Measurements from ENCODE around the gene SGTA.

The SGTA gene

DNA sequence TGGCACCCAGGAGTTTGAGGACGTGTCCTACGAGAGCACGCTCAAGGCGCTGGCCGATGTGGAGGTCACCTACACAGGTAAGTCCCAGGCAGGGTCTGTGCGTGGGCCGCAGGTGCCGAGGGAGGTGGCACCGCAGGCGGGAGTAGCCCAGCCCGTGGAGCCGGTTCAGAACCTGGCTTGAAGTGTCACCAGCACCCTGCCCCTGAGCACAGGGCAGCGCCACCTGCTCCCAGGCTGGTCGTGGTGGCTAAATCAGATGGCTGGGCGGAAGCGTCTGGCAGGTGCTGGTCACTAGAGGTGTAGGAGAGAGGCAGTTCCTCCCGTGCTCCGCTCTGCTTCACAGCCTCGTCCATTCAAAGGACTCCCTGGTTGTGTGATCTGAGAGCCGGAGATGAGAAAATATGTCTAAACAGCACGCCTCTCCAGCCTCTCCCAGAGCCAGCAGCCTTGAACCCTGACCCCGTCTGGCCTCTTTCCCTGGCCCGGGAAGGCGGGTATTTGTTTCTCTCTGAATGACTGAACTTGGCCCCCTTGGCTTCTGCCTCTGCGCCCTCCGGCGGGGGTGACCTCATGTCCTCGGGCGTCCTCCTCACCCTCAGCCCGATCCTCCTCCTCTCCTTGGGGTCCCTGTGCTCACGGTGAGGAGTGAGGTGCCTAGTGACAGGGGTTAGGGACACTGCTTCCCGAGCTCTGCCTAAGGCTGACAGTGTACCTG, 7.6 kb upstream of the SGTA start:
- Histone ChIP-seq H3K36me3 (ENCODE audit: control insufficient read depth, insufficient read depth, low read length) (peaks cover 69% of the 10 kb centered on the region), H3K9me3 (ENCODE audit: control insufficient read depth, insufficient read depth, low read length) (no peaks in the 10 kb centered on the region), H3K4me3 (ENCODE audit: low read depth, low read length) (no peak overlapping the region), H3K4me1 (ENCODE audit: control insufficient read depth, insufficient read depth, low read length) (no peaks in the 10 kb centered on the region), H3K9ac (ENCODE audit: low read depth, low read length) (no peak overlapping the region), H3K27me3 (ENCODE audit: control insufficient read depth, insufficient read depth, low read length) (no peaks in the 10 kb centered on the region), H3K27ac (ENCODE audit: low read depth, low read length) (no peak overlapping the region)

DNA sequence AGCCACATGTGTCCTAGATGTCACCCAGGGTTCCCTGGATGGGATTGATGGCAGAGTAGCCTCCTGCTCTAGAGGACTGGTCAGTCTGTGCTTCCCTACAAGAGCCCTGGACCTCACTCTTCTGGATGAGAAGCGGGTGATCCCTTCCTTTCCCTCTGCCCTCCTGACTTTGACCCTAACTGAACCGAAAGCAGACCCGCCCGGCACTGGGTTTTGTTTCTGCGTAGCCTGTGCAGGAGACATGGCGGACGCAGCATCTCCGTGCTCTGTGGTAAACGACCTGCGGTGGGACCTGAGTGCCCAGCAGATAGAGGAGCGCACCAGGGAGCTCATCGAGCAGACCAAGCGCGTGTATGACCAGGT, 7.1 kb upstream of the SGTA start:
- Histone ChIP-seq H3K9me3 (ENCODE audit: control insufficient read depth, insufficient read depth, low read length) (no peaks in the 10 kb centered on the region), H3K27ac (ENCODE audit: low read depth, low read length) (no peak overlapping the region), H3K9ac (ENCODE audit: low read depth, low read length) (no peak overlapping the region), H3K4me3 (ENCODE audit: low read depth, low read length) (no peak overlapping the region), H3K27me3 (ENCODE audit: control insufficient read depth, insufficient read depth, low read length) (no peaks in the 10 kb centered on the region), H3K4me1 (ENCODE audit: control insufficient read depth, insufficient read depth, low read length) (no peaks in the 10 kb centered on the region), H3K36me3 (ENCODE audit: control insufficient read depth, insufficient read depth, low read length) (peaks cover 63% of the 10 kb centered on the region)

DNA sequence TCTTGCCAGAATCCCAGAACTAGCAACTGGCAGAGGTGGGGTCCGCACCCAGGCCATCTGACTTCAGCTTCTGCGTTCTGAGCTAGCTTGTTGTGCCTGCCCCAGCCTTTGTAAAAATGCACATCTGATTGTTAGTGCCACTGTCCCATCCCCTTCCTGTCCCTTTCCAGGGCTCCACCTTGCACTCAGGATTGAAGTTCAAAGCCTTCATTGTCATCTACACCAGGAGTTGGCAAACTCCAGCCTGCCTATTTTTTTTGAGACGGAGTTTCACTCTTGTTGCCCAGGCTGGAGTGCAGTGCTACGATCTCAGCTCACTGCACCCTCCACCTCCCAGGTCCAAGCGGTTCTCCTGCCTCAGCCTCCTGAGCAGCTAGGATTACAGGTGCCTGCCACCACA, 5.2 kb upstream of the SGTA start:
- no peaks in the 10 kb centered on the region for H3K27me3 ChIP-seq (ENCODE audit: control insufficient read depth, insufficient read depth, low read length)
- H3K9ac ChIP-seq (ENCODE audit: low read depth, low read length), result no peak overlapping the region
- no peaks in the 10 kb centered on the region for H3K9me3 ChIP-seq (ENCODE audit: control insufficient read depth, insufficient read depth, low read length)
- no peaks in the 10 kb centered on the region for H3K4me1 ChIP-seq (ENCODE audit: control insufficient read depth, insufficient read depth, low read length)
- peaks cover 47% of the 10 kb centered on the region for H3K36me3 ChIP-seq (ENCODE audit: control insufficient read depth, insufficient read depth, low read length)
- no peak overlapping the region for H3K27ac ChIP-seq (ENCODE audit: low read depth, low read length)
- no peak overlapping the region for H3K4me3 ChIP-seq (ENCODE audit: low read depth, low read length)

DNA sequence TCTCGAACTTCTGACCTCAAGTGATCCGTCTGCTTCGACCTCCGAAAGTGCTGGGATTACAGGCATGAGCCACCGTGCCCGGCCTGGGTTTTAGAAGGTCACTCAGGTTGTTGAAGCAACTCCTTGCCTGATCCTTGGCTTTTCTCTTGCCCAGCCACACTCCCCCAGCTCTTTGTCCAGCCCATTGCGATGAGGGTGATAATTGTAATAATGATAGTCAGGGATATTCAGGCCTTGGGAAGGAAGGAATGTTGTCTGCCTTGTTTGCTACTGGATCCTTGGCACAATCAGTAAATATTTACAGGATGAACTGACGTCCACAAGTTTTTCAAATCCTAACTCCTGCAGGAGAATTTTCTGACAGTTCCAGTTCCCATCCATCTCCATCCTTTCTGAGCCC, 4.0 kb upstream of the SGTA start:
- no peak overlapping the region for H3K27ac ChIP-seq (ENCODE audit: low read depth, low read length)
- H3K9me3 ChIP-seq (ENCODE audit: control insufficient read depth, insufficient read depth, low read length), result no peaks in the 10 kb centered on the region
- no peaks in the 10 kb centered on the region for H3K4me1 ChIP-seq (ENCODE audit: control insufficient read depth, insufficient read depth, low read length)
- no peak overlapping the region for H3K4me3 ChIP-seq (ENCODE audit: low read depth, low read length)
- H3K36me3 ChIP-seq (ENCODE audit: control insufficient read depth, insufficient read depth, low read length), result peaks cover 35% of the 10 kb centered on the region
- no peak overlapping the region for H3K9ac ChIP-seq (ENCODE audit: low read depth, low read length)
- no peaks in the 10 kb centered on the region for H3K27me3 ChIP-seq (ENCODE audit: control insufficient read depth, insufficient read depth, low read length)

DNA sequence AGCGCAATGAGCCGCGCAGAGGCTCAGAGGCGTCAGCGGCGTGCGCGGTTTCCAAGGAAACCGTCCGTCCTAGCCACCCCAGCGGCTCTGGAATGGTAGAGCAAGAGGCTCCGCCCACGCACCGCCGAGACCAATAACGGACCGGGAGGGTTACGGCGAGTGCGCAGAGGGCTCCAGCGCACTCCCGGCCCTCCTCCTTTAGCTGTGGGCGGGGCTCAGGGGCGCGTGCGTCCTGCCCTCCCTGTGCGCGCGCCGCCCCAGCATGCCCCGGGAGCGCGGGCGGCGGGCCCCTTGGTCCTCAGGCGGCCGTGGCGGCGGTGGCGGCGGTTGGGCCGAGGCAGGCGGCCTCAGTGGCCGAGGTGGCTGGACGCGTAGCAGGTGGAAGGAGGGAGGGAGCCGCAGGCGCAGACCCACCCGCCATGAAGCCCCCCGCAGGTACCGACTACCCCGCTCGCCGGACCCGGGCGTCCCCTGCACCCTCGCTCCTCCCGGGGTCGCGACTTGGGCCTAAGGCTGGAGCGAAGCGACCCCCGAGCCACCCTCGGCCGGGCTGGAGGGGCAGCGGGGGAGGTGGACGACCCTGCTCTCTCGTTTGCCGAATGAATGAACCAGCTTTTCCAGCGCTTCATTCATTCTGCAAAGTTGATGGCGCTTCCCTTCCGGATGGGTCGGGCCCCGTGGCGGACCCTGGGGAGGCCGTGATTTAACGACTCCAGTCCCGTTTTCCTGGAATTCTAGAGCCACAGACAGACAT, 2.3 kb upstream of the SGTA start, which contains the start of gene THOP1:
TSS of gene THOP1 (plus strand) at position 260 of the 754 bp plus-strand sequence. CDS start at position 420, 160 bp downstream.
- Histone ChIP-seq H3K4me1 (ENCODE audit: control insufficient read depth, insufficient read depth, low read length) (no peaks in the 10 kb centered on the region), H3K9ac (ENCODE audit: low read depth, low read length) (peak within 1 kb of the TSS; percentile 63), H3K9me3 (ENCODE audit: control insufficient read depth, insufficient read depth, low read length) (no peaks in the 10 kb centered on the region), H3K27ac (ENCODE audit: low read depth, low read length) (peak within 1 kb of the TSS; percentile 70), H3K27me3 (ENCODE audit: control insufficient read depth, insufficient read depth, low read length) (no peaks in the 10 kb centered on the region), H3K36me3 (ENCODE audit: control insufficient read depth, insufficient read depth, low read length) (peaks cover 18% of the 10 kb centered on the region), H3K4me3 (ENCODE audit: low read depth, low read length) (peak within 1 kb of the TSS; percentile 94)

DNA sequence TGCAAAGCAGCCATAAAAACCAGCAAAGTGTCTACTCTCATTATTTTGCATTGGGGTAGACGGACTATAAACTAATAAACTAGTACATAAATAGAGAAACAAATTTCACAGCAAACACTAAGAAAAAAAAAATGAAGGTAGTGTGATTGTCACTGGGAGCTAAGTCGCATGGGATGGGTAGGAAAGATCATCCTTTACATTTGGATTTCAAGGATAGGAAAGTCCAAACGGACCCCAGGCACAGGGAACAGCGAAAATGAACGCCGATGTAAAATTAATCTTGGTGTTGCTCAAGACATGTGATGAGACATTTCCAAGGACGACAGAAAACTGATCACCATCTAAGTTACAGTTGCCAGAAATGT, 690 bp upstream of the SGTA start:
- H3K9me3 ChIP-seq (ENCODE audit: control insufficient read depth, insufficient read depth, low read length), result no peaks in the 10 kb centered on the region
- H3K4me3 ChIP-seq (ENCODE audit: low read depth, low read length), result peak overlapping the region; percentile 38; the same call in 1 of the 2 replicates
- H3K4me1 ChIP-seq (ENCODE audit: control insufficient read depth, insufficient read depth, low read length), result no peaks in the 10 kb centered on the region
- H3K36me3 ChIP-seq (ENCODE audit: control insufficient read depth, insufficient read depth, low read length), result peaks cover 17% of the 10 kb centered on the region
- 0 out of 2 replicates have a peak overlapping the region, but pooled peaks have one; percentile 21 for H3K9ac ChIP-seq (ENCODE audit: low read depth, low read length)
- no peaks in the 10 kb centered on the region for H3K27me3 ChIP-seq (ENCODE audit: control insufficient read depth, insufficient read depth, low read length)
- H3K27ac ChIP-seq (ENCODE audit: low read depth, low read length), result no peak overlapping the region

DNA sequence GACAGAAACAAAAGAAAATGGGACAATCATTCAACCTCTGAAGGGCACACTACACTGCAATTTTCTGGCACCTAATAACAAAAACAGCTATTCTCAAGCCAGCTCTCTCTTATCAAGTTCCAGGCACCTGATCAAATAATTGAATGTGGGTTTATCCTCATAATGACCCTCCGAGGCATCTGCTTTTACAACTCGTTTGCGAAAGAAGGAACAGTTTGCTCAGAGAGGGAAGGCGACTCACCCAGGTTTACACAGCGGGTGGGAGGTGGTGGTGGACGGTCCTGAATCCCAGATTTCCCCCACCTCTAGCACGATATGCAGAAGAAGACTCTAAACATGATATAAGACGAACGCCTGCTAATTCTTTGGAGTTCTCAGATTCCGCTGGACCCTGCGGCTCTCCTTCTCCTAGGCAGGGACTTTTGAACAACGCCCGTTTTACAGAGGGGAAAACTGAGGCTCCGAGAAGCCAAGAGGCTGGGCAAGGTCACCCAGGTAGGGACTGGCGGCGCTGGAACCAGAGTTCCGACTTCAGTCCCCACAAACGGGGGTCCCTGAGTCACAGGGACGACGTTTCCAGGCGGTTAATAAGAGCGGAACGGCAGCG, 641 bp downstream of the SGTA start:
- no peaks in the 10 kb centered on the region for H3K9me3 ChIP-seq (ENCODE audit: control insufficient read depth, insufficient read depth, low read length)
- H3K27me3 ChIP-seq (ENCODE audit: control insufficient read depth, insufficient read depth, low read length), result no peaks in the 10 kb centered on the region
- H3K4me1 ChIP-seq (ENCODE audit: control insufficient read depth, insufficient read depth, low read length), result no peaks in the 10 kb centered on the region
- H3K27ac ChIP-seq (ENCODE audit: low read depth, low read length), result peak overlapping the region; percentile 73
- peak overlapping the region; percentile 83 for H3K9ac ChIP-seq (ENCODE audit: low read depth, low read length)
- H3K4me3 ChIP-seq (ENCODE audit: low read depth, low read length), result peak overlapping the region; percentile 96
- H3K36me3 ChIP-seq (ENCODE audit: control insufficient read depth, insufficient read depth, low read length), result peaks cover 12% of the 10 kb centered on the region

DNA sequence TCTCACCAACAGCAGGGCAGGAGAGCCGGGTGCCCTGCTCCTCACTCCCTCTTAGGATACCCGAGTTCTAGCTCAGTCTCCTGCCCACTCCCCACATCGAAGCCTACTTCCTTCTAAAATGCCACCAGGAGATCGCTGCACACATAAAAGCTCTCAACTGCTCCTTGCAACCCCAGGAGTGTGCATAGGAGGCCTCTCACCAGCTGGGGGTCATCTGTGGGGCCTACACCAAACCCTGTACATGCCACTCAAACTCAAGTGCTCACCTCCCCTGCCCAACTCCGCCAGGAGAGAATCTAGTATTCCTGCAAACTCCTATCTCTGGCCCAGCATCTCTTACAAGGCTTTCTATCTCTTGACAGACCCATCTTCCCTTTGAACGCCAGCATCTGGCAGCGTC, 2.8 kb downstream of the SGTA start:
- Histone ChIP-seq H3K9ac (ENCODE audit: low read depth, low read length) (no peak overlapping the region), H3K27ac (ENCODE audit: low read depth, low read length) (no peak overlapping the region), H3K9me3 (ENCODE audit: control insufficient read depth, insufficient read depth, low read length) (no peaks in the 10 kb centered on the region), H3K4me3 (ENCODE audit: low read depth, low read length) (no peak overlapping the region), H3K36me3 (ENCODE audit: control insufficient read depth, insufficient read depth, low read length) (peaks cover 11% of the 10 kb centered on the region), H3K4me1 (ENCODE audit: control insufficient read depth, insufficient read depth, low read length) (no peaks in the 10 kb centered on the region), H3K27me3 (ENCODE audit: control insufficient read depth, insufficient read depth, low read length) (no peaks in the 10 kb centered on the region)

DNA sequence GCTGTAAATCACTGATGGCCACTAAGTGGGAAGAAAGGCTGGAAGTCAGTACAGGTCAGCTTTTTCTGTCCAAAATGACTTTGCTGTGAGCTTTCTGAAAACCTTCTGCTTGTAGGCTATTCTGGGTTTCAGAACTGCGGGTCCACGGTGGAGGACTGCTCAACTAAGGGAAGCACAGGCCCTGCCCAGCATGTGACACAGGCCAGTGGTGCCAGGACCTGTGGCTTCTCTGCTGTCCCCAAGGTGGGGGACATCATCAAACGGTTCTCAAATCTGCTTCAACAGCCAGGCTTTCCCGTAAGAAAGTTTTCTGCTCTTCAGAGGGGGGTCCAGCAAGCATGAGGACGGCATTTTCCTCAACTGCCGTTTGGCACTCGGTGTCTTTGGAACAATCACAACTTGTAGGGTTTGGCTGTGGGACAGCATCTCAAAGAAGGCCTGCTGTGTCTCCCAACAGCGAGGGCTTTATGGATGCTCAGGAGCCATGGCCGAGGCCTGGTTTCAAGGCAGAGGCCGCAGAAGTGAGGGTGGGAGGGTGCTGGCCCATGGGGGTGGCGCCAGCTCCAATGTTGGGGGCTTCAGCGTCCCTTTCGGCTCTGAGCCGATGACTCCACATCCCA, 3.8 kb downstream of the SGTA start:
- H3K27ac ChIP-seq (ENCODE audit: low read depth, low read length), result no peak overlapping the region
- no peaks in the 10 kb centered on the region for H3K4me1 ChIP-seq (ENCODE audit: control insufficient read depth, insufficient read depth, low read length)
- no peaks in the 10 kb centered on the region for H3K9me3 ChIP-seq (ENCODE audit: control insufficient read depth, insufficient read depth, low read length)
- no peaks in the 10 kb centered on the region for H3K27me3 ChIP-seq (ENCODE audit: control insufficient read depth, insufficient read depth, low read length)
- peaks cover 11% of the 10 kb centered on the region for H3K36me3 ChIP-seq (ENCODE audit: control insufficient read depth, insufficient read depth, low read length)
- H3K4me3 ChIP-seq (ENCODE audit: low read depth, low read length), result no peak overlapping the region
- no peak overlapping the region for H3K9ac ChIP-seq (ENCODE audit: low read depth, low read length)

DNA sequence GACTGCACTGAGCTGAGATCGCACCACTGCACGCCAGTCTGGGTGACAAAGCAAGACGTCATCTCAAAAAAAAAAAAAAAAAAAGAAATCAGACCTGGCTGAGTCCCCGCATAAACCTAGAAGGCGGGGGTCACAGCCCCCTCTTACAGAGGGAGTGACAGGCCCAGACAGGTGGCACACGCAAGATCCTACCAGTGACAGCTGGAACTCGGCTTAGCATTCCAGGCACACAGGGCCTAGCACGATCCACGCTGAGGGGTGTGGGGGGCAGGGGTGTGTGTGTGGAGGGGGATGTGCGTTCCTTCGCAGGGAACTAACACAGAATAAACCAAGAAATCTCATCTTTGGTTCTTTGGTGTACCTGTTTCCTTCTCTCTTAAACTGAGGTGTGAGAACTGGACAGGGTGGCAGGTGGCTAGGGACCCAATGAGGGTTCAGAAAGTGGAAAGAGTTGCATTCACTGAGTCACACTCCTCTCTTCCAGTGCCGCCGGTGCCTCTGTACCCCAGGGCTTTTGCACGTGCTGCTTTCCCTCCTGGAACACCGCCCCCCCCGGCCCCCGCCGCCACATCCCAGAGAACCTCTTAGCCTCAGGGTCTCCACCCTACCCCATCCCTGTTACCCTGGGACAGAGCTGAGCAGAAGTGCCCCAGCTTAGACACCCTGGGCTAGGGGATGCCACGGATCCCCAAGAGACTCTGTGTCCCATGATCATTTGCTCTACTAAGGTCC, 5.0 kb downstream of the SGTA start:
- Histone ChIP-seq H3K27me3 (ENCODE audit: control insufficient read depth, insufficient read depth, low read length) (no peaks in the 10 kb centered on the region), H3K4me1 (ENCODE audit: control insufficient read depth, insufficient read depth, low read length) (no peaks in the 10 kb centered on the region), H3K4me3 (ENCODE audit: low read depth, low read length) (no peak overlapping the region), H3K27ac (ENCODE audit: low read depth, low read length) (no peak overlapping the region), H3K9ac (ENCODE audit: low read depth, low read length) (no peak overlapping the region), H3K36me3 (ENCODE audit: control insufficient read depth, insufficient read depth, low read length) (peaks cover 11% of the 10 kb centered on the region), H3K9me3 (ENCODE audit: control insufficient read depth, insufficient read depth, low read length) (no peaks in the 10 kb centered on the region)

Measured in HUES48 (cell line).